Dermis microvascular lymphatic vessel endothelial cell (primary cell): ENCODE measurements around the gene COL4A1. TPM values are rescaled to one million over a fixed set of nuclear protein-coding genes. Genes with fewer than 3 reads are reported as not detected.

Source experiments
- DNase-seq, 2 donors: peaks; one replicate each; pipeline versions ENCODE4 v3.0.0 to v3.0.0-alpha.2; 2010; ENCODE audit warnings: low read depth in 2 of 2
- total RNA-seq: library from RNA; depleted of rRNA; stranded (reverse); fragments of >200 nt; gene quantifications from 2 replicates; pipeline ENCODE4 v1.2.1, GENCODE V29; 2014

Gene COL4A1
- total RNA-seq, 1 donor from 2014 or later: 1,098 TPM

GRCh38 chr13:110136660-110137585 lies 170.0 kb downstream of the COL4A1 start:
- no peak for DNase-seq

DNA sequence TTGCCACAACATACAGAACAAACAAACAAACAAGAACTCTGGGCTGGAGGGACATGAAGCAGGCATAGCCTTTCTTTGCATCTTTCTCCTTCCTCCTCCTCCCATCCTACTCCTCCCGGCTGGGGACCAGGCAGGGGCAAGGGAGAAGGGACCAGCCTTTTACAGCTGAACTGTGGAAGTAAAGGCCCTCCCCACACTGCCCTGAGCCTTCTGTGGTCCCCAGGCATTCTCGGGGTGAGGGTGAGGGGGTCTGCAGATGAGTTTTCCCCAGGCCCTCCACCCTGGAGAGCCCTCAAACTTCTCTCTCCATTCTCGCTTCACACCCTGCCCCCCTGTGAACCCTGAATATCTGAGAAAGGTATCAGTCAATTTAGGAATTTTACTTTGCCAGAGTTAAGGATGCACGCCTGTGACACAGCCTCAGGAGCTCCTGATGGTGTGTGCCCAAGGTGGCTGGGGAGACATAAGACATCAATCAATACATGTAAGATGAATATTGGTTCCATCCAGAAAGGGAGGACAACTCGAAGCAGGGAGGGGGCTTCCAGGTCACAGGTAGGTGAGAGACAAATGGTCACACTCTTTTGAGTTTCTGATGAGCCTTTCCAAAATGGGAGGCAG lies 170.9 kb downstream of the COL4A1 start:
- no peak for DNase-seq

DNA sequence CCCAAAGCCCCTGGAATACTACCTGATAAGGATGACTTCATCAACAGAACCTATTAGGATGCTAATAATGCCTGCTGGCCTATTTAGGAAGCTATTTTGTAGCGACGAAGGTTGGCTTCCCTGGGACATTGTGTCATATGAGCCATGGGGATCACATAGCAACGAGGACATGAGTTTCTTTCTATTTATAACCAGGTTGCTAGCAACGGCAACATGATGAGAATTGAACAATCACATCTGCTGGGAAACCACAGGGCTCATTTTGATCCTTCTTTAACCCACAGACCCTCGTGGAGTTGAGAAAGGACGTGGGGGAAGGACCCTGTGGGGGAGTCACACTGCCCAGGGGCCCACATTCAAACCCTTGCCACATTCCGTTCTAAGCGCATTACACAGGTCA lies 172.2 kb downstream of the COL4A1 start:
- peak in 1 of 2 donors; percentile 33 for DNase-seq

- no peak for DNase-seq
Measured at GRCh38 chr13:110133425-110134235, 173.3 kb downstream of the COL4A1 start.

DNA sequence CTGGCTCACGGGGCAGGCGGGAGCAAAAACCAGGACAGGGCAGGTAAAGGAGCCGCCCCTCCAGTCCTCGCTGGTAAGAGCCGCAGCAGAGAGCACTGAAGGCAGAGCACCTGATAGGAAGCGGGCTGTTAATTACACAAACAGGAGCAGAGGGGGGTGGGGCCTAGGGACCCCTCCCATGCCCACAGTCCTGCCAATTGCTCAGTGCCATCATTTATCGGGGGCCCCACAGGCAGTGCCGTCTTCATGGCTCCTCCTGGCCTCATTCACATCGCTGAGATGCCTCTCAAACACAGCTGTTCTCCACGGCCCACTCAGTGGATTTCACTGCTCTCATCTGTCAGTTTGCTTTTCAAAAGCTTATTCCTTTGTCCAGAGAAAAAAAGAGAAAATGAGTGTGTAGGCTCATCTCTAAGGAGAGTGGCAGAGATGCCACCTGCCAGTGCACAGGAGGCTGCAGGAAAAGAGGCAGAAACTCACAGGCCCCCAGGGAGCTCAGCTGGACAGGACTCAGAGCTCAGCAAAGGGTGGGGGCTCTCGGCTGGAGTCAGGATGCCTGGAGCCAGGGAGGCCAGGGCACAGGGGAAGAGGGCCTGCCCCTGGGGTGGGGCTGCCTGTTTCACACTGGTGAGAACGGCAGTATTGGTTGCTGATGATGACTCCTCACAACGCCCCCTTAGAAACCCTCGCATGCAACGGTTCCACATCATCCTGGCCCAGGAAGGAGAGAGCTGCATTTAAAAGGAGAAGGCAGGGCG lies 174.6 kb downstream of the COL4A1 start:
- no peak for DNase-seq

DNA sequence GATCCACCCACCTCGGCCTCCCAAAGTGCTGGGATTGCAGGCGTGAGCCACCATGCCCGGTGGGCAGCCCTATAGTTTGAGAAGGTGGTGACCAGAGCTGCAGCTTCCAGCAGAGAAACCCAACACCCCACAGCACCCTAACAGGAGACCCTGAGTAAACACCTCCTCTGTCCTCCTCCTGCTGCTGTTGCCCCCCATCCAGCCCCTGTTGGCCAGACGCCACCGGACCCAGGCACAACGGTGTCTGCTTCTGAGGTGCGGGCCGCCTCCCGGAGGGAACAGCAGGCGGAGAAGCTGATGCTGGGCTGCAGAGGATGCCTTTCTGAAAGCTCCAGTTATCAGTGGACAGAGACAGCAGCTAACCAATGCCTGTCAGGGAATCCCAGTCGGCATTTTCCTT lies 175.5 kb downstream of the COL4A1 start:
- DNase-seq: no peak

DNA sequence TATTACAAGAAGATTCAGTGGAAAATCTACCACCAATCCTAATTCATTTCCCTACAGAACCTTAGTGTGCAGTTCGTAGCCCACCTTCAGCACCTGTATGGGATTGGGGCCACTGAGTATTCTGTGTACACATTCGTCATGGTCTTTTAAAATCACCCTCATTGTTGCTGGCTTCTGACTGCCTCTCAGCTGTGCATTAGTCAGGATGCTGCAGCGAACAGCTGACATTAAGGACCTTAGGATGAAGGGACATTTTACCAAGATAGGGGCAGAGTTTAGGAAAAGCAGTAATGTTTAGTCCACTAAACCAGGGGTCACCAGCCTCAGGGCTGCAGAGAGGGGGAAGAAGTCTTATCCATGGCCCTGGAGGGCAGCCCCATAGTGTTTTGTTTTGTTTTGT lies 176.5 kb downstream of the COL4A1 start:
- DNase-seq: no peak

- DNase-seq: no peak
Measured at GRCh38 chr13:110129539-110130186, 177.3 kb downstream of the COL4A1 start.

DNA sequence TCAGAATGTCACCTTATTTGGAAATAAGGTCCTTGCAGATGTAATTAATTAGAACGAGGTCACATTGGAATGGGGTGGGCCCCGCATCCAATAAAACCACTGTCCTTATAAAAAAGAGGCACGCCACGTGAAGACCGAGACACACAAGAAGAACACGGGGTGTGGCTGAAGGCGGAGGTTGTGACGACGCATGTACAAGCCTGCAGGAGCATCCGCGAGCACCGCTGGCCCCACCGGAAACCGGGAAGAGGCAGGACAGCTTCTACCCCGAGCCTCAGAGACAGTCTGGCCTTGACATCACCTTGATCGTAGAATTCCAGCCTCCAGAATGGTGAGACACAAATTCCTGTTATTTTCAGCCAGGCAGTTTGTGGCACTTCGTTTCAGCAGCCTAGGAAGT lies 177.9 kb downstream of the COL4A1 start:
- no peak for DNase-seq

DNA sequence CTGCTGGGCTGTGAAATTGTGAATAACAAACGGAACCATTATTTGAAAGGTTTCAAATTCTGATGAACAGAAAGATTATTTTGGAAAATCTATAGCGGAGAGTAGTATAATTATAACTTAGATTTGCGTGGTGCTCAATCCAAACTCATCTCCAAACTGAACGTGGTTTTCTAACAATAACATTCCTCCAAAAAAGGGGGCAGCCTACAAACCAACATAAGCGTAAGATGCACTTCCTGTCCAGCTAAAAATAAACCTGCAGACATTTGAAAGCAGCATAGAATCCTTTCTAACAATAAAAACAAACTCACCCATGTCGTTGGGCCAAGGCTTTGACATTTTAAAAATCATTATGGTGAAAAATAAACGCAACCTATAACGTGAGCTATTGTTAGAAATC lies 178.4 kb downstream of the COL4A1 start:
- peak in 1 of 2 donors; percentile 56 for DNase-seq

DNA sequence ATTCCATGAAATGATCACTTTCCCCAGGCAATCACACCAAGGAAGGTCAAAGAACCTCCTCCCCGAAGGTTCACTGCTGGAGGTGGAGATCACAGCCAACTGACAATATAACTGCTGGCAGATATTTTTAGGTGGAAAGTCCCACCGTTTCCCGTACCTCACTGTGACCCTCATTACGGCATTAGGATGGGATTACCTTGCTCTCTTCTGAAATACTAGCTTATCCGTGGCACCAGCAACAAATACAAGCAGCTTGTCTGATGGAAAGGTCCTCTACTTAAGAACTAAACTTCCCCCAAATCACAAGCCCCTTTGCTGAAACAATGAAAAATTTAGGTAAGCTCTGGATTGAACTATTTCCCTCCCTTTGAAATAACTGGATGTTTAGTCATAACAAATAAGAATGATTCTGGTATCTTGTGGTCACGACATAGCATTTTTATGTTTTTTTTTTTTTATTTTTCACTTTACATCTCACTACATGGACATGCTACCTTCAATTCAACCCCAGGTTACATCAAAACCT lies 178.9 kb downstream of the COL4A1 start:
- peak; percentile 64 to 67 for DNase-seq

DNA sequence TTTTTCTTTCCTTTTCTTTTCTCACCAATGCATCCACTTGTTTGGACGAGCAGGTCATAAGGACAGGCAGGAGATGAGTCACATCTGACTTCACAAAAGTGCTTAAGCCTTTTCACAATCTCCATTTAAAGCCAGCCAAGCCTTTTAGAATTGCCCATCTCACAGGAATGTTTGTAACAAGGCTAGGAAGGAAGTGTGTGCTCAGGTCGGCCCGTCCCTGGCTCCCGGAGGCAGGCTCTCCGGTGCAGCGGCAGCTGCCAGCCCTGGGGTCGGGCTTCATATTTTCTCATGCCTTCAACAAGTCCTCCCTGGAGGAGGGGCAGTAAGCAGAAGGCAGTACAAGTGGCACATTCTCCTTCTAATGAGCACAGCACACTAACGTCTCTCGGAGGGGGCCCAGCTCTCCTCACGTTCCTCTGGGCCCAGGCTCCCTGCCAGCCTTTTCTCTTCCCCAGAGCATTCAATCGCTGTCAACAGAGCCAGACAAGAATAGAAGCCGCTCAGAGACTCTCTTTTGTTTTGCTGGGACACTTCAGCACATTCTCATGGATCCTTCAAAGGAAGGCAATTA lies 180.5 kb downstream of the COL4A1 start:
- DNase-seq: peak; percentile 82 to 99

DNA sequence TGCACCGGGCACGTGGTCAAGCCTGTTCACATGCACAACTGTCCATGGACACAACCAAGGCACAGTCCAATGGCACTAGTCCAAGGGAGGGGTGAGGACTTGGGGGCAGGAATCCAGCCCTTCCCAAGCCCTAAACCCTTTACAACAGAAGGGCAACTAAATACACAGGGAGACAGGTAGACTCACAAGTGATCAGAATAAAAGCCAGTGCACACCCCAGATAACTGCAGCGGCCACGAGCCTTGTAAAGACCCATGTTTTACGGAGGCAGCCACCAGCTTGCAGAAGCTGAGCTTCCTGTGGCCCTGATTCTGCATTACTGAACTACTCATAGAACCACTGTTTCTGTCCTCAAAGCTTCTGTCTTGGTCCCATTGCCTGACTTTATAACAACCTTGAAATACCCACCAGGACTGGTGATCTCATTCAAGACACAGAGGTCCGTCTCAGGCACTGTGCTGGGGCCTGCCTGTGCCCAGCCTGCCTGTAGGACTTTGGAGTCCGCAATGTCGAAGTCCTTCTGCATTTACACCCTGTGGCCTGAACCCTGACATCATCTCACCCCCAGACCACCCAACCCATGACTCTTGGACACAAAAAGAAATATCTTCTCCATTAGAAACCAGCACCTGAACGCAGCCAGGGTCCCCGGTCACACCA lies 181.2 kb downstream of the COL4A1 start:
- DNase-seq: peak in 1 of 2 donors; percentile 35

DNA sequence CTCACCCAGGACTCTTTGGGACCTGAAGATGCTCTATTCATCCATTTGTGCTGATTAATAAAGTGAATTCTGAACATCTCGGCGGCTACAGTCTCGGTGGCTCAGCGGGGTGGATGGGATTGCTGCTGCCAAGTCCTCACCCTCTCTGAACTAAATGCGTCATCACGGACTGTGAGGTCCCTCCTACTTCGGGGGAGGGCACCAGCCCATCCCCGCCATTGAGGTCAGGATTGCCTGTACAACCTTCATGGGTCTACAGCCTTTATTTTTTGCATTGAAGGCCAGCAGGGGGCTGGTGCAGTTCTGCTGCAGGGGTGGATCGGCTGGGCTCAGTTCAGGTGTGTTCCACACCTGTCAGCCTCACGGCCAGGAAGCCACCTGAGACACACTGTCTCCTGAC lies 181.8 kb downstream of the COL4A1 start:
- no peak for DNase-seq

- no peak for DNase-seq
Measured at GRCh38 chr13:110124201-110124940, 182.6 kb downstream of the COL4A1 start.

- no peak for DNase-seq
Measured at GRCh38 chr13:110123041-110123809, 183.7 kb downstream of the COL4A1 start.

DNA sequence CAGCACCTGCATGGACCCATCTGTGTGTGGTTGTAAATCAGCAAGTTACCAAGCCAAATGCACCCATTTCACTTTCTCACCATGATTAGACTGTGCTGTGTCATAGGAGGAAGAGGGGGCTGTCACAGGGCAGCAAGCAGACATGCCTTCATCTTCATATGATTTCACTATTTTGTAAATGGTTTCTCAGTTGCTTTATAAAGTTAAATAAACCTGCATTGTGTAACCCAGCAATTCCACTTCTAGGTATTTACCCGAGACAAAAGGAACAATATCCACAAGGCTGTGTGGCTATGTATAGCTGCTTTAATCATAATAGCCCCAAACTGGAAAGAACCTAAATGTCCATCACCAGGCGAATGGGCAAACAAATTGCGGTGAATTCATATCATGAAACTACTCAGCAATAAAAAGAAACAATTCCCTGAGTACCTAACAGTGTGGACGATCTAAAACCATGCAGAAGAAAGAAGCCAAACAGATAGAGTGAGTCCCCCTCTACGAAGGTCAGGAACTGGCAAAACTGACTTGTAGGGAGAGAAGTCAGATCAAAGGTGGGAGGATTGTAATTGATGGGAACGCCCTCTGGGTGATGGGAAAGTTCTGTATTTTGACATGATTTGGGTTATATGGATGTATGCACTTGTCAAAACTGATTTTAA lies 185.4 kb downstream of the COL4A1 start:
- DNase-seq: no peak
